Measurements from ENCODE around the gene ZNF595.
"Not testable (repeated sequence)": the region's sequence is repeated elsewhere in the genome, so short reads cannot be mapped to it uniquely, and the experiment has no call there.

Gene ZNF595

GRCh38 chr4:86559-87324, 33.6 kb downstream of the ZNF595 start:
- not testable (repeated sequence) for DNase-seq (ENCODE audit: low read depth)

GRCh38 chr4:98386-98785, 45.3 kb downstream of the ZNF595 start:
- DNase-seq (ENCODE audit: low read depth) = no peak

GRCh38 chr4:99863-100262, 46.7 kb downstream of the ZNF595 start:
- DNase-seq (ENCODE audit: low read depth) = no peak

- DNase-seq (ENCODE audit: low read depth) = no peak
These were observed 53.9 kb downstream of the ZNF595 start for GRCh38 chr4:107083-107443.

GRCh38 chr4:107444-108429, 54.6 kb downstream of the ZNF595 start:
- DNase-seq (ENCODE audit: low read depth) = no peak

GRCh38 chr4:112771-113170, 59.6 kb downstream of the ZNF595 start:
- DNase-seq (ENCODE audit: low read depth) = no peak

- DNase-seq (ENCODE audit: low read depth) = no peak
These were observed 60.6 kb downstream of the ZNF595 start for GRCh38 chr4:113732-114131.

- DNase-seq (ENCODE audit: low read depth) = no peak
These were observed 61.0 kb downstream of the ZNF595 start for GRCh38 chr4:114149-114548.

- DNase-seq (ENCODE audit: low read depth) = no peak
These were observed 63.4 kb downstream of the ZNF595 start for GRCh38 chr4:116499-116898.

GRCh38 chr4:120616-121015, 67.5 kb downstream of the ZNF595 start:
- DNase-seq (ENCODE audit: low read depth) = no peak

- no peak for DNase-seq (ENCODE audit: low read depth)
These were observed 68.4 kb downstream of the ZNF595 start for GRCh38 chr4:121408-122084.

GRCh38 chr4:123922-124274, 70.8 kb downstream of the ZNF595 start:
- DNase-seq (ENCODE audit: low read depth) = not testable (repeated sequence)

GRCh38 chr4:124275-125081, 71.4 kb downstream of the ZNF595 start, which contains the start of gene ZNF718:
TSS of gene ZNF718 (plus strand) at chr4:124501. CDS start at chr4:124671, 170 bp downstream.
- peak; percentile 93 for DNase-seq (ENCODE audit: low read depth)

- DNase-seq (ENCODE audit: low read depth) = peak; percentile 16
These were observed 72.1 kb downstream of the ZNF595 start for GRCh38 chr4:125091-125771.

- no peak for DNase-seq (ENCODE audit: low read depth)
These were observed 72.7 kb downstream of the ZNF595 start for GRCh38 chr4:125833-126232.

GRCh38 chr4:132483-132882, 79.4 kb downstream of the ZNF595 start:
- DNase-seq (ENCODE audit: low read depth) = no peak

Measured in EH (cell line).